Measurements from ENCODE around the gene AKT3.

AKT3 gene

DNA sequence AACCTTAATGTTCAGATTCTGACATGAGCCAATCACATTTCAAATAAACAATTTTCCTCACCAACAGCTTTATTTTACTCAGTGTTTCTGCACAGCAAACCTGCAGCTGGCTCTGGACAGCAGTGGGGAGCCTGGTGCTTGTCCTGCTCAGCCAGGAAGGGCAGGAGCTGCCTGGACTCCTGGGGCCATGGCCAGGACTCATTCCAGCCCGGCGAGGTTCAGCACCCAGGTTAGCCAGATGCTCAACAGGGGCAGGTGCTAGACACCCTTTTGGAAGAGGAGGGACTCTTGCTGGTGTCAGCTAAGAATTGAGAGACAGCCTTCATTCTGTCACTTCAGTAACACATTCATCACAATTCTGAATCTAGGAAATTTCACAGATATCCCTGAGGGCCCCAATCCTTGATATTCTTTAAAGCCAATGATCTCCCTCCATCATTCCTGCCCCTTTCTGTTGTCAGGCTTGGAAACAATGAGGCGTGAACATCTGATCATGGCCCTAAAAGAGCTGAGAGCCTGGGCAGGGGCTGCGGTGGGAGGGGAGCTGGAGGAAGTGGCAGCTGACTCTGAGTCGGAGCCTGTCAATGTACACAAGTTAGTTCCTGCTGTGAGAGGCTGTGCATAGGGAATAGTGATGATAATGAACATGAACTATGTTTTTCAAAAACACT, 342.9 kb downstream of the AKT3 start:
- no peak for DNase-seq (ENCODE audit: low read depth)

GRCh38 chr1:243505986-243506689, 343.9 kb downstream of the AKT3 start:
- DNase-seq (ENCODE audit: low read depth): no peak

DNA sequence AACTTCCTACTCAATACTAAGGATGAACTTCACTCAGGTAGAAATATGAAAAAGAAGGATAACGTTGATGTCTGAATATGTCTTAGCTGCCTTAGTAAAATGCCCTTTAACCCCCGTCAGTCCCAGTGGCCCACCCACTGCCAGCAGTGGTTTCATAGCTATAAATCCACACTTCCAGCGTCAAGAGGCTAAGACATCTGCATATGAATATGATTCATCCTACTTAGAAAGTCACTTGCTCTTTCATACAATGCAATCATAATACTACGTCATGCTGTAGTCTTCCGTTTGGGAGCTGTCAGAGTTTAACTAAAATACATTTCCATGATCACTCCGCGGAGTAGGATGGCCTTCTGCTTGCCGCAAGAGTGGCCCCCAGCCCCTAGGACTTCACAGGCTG, 346.9 kb downstream of the AKT3 start:
- DNase-seq (ENCODE audit: low read depth): no peak

- DNase-seq (ENCODE audit: low read depth): no peak
Observed at GRCh38 chr1:243501002-243501401, 349.0 kb downstream of the AKT3 start.

- DNase-seq (ENCODE audit: low read depth): no peak
Observed at GRCh38 chr1:243500512-243500911, 349.5 kb downstream of the AKT3 start.

DNA sequence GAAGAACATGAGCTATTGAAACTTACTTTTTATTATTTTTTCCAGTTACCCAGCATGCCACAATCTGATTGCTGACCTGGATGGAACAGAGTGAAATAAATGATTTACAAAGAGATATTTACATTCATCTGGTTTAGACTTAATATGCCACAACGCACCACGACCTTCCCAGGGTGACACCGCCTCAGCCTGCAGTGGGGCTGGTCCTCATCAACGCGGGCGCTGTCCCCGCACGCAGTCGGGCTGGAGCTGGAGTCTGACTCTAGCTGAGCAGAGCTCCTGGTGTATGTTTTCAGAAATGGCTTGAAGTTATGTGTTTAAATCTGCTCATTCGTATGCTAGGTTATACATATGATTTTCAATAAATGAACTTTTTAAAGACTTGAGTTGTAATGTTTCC, 350.3 kb downstream of the AKT3 start:
- DNase-seq (ENCODE audit: low read depth): no peak

DNA sequence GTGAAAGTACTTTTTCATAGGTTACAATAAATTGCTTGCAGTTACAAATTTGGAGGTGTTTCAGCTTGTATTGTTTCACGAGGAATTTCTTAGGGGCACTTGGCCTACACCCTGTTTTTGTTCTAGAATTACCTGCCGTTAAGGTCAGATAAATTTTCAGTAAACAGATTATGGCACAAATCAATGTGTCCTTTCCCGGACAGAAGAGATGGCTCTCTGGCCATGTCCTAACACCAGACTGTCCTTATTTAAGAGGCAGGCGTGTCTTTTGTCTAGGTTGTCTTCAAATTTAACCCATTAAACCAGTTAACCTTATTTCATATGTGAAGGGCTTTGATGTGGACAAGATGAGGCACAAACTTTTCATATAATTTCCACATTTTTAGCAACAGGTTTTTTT, 350.8 kb downstream of the AKT3 start:
- DNase-seq (ENCODE audit: low read depth): no peak

- no peak for DNase-seq (ENCODE audit: low read depth)
Observed at GRCh38 chr1:243497939-243498681, 351.9 kb downstream of the AKT3 start.

- no peak for DNase-seq (ENCODE audit: low read depth)
Observed at GRCh38 chr1:243496806-243497205, 353.2 kb downstream of the AKT3 start.

DNA sequence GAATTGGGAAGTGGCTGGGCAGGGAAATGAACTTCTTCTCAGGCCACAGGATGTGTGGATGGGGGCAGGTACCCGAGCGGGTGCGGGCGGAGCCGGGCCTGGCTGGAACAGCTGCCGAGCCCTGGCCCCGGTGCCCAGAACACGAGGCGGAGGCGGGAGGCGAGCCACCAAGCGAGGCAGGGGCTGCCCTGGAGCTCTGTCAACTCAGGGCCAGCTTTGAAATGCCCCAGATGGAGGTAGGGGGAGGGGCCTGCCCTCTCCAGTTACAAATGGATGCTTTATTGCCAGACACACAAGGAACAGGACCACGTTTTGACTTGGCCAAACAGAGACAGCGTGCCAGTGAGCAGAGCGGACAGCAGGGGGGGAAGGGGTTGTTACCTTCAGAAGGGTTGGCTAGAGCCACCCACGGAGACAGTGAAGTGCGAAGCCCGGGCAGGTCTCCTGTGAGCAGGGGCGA, 353.8 kb downstream of the AKT3 start:
- no peak for DNase-seq (ENCODE audit: low read depth)

DNA sequence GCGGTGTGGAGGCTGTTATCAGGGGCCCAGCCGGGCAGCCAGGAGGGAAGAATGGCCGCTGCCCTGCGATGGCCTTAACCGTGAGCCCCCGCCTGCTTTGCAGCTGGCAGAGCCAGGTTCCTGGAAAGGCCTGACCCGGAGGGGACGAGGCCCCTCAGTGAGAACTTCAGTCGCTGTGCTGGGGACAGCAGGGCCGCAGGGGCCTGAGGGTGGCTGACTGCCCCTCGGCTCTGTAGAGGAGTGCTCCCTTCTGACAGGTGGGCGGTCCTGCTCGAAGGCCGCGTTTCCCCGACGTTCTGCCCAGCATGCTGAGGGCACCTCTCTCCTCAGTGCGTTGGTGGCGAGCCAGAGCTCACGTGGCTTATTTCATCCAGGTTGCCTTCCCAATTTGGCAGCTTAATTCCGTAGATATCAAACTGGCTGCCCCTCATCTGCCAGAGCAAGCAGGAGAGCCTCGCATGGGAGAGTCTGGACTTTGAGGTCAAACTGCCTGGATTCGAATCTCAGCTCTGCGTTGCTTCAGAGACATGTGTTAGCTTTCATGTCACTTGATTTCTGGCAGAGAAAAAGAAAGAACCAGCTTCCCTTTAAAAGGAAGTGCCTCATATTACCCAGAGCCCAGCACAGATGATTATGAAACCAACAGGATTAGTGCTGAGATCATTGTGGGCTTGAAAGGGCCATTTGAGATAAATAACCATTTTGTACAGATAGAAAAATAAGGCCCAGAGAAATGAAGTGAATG, 354.4 kb downstream of the AKT3 start:
- DNase-seq (ENCODE audit: low read depth): no peak

DNA sequence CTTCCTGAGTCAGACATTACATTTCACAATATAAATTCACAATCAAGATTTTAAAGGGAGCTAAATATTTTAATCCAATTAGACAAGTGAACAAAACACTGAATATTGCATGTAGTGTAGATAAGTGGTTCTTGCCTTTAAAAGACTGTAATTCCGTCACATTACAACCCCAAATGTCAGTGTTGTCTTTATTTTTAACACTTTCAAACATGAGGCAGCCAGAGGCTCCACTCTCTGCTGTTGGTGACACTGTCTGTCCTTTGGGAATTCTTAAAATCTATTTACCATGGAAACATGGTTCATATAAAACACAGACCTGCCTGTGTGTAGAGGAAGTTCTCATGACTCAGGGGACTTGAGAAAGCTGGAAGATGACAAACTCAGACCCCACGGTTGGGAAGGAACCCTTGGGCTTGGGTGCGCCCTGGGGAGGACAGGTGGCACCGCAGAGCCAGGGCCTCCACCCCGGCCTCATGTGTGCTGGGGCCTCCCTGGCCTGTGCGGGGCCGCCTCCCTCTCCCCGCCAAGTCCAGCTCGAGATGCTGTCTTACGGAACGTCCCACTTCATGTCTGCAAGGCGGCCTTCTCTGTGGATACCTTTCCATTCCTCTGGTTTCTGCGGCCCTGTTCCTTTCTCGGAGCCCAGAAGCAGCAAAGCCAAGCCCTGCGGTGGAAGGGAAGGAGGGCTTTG, 355.2 kb downstream of the AKT3 start:
- no peak for DNase-seq (ENCODE audit: low read depth)

- no peak for DNase-seq (ENCODE audit: low read depth)
Observed at GRCh38 chr1:243493156-243494129, 356.6 kb downstream of the AKT3 start.

DNA sequence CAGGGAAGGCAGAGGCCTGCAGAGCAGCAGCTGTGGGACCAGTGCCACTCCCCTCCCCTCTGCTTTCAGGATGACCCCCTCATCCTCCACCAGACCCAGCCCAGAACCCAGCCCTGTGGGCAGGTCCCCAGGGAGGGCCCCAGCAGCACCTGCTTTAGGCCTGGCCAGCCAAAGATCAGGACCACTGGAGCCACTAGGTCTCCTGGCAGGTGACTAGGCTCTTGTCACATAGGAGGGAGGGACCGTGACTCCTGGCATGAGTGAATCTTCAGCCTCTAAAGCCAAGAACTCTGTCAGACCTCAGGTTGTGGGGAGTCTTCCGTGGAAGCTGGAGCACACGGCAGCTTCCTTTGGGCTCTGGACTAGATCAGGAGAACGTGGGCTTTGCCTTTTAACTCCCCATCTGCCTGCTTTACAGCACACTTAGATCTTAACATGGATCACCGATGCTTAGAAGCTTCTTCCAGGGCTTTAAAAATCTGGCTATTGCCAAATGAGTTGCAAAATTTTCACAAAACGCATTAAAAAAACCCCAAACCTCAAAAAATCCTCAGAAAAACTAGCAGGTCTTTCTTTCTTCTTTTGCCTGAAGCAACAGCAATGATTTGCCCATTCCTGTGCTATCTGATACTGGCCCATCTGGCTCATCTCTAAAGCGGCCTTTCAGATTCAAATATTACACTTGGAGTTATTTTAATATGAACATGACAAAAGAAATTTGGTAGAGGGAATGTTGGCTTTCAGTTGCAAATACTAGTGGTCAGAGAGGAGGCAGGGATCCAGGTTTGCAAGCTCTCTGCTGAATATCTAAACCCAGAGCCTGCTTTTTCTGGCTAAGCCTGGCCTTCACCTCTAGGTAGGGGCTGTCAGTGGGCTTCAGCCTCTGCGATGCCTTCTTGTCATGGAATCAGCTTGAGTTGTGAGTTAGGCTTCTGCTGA, 359.0 kb downstream of the AKT3 start:
- DNase-seq (ENCODE audit: low read depth): no peak

- no peak for DNase-seq (ENCODE audit: low read depth)
Observed at GRCh38 chr1:243489681-243490546, 360.1 kb downstream of the AKT3 start.

- DNase-seq (ENCODE audit: low read depth): no peak
Observed at GRCh38 chr1:243489158-243489527, 360.9 kb downstream of the AKT3 start.

GRCh38 chr1:243488459-243489157, 361.4 kb downstream of the AKT3 start:
- DNase-seq (ENCODE audit: low read depth): no peak

Measured in stimulated activated CD8-positive, alpha-beta memory T cell treated with anti-CD3 and anti-CD28 coated beads, Interleukin-4, amount 100 ng/mL, for 24 hours (primary cell).